ENCODE measurements around the gene CSRNP2. TPM values are rescaled to one million over a fixed set of nuclear protein-coding genes. Genes with fewer than 3 reads are reported as not detected.

Gene CSRNP2
- total RNA-seq, 1 donor from 2014 or later: 49.0 TPM

GRCh38 chr12:51011955-51012354 lies 71.4 kb downstream of the CSRNP2 start:
- H3K36me3 Mint-ChIP-seq (ENCODE audit: unreplicated experiment): peaks cover 3% of the 10 kb centered on the region
- H3K9me3 Mint-ChIP-seq (ENCODE audit: unreplicated experiment): no peaks in the 10 kb centered on the region
- peaks cover 14% of the 10 kb centered on the region for H3K4me1 Mint-ChIP-seq (ENCODE audit: unreplicated experiment)
- no peak for DNase-seq (ENCODE audit: extremely low spot score, unreplicated experiment)
- H3K27me3 Mint-ChIP-seq (ENCODE audit: unreplicated experiment): no peaks in the 10 kb centered on the region
- TF ChIP-seq CTCF (IDR thresholded peaks at IDR 0.05): no peak
- no peak overlapping the region for H3K27ac Mint-ChIP-seq (ENCODE audit: unreplicated experiment)
- H3K4me3 Mint-ChIP-seq (ENCODE audit: unreplicated experiment): no peak overlapping the region

Other genes starting within 250 kb of the CSRNP2 start
- gene TMPRSS12, start 240.7 kb downstream of the CSRNP2 start, total RNA-seq: not detected in 2 replicates
- not detected in 2 replicates for gene HIGD1C, start 131.1 kb downstream of the CSRNP2 start, total RNA-seq
- gene SLC11A2, start 57.2 kb downstream of the CSRNP2 start, total RNA-seq: 42.6 and 51.8 TPM in 2 replicates
- gene LETMD1, start 35.3 kb downstream of the CSRNP2 start, total RNA-seq: 44.9 and 45.6 TPM in 2 replicates
- 20.6 and 21.1 TPM in 2 replicates for gene TFCP2, start 89.5 kb upstream of the CSRNP2 start, total RNA-seq
- gene POU6F1, start 134.5 kb upstream of the CSRNP2 start, total RNA-seq: 19.2 and 20.6 TPM in 2 replicates
- gene DAZAP2, start 155.2 kb upstream of the CSRNP2 start, total RNA-seq: 120 and 130 TPM in 2 replicates
- 4.3 and 7.1 TPM in 2 replicates for gene SMAGP, start 186.8 kb upstream of the CSRNP2 start, total RNA-seq
- gene BIN2, start 240.6 kb upstream of the CSRNP2 start, total RNA-seq: not detected in 2 replicates

Measured in osteocyte (in vitro differentiated cells).